ENCODE results near the gene GLMN. TPM values are rescaled to one million over a fixed set of nuclear protein-coding genes. Genes with fewer than 3 reads are reported as not detected.

Gene GLMN
- total RNA-seq, result 7.8 and 9.9 TPM in 2 replicates

DNA sequence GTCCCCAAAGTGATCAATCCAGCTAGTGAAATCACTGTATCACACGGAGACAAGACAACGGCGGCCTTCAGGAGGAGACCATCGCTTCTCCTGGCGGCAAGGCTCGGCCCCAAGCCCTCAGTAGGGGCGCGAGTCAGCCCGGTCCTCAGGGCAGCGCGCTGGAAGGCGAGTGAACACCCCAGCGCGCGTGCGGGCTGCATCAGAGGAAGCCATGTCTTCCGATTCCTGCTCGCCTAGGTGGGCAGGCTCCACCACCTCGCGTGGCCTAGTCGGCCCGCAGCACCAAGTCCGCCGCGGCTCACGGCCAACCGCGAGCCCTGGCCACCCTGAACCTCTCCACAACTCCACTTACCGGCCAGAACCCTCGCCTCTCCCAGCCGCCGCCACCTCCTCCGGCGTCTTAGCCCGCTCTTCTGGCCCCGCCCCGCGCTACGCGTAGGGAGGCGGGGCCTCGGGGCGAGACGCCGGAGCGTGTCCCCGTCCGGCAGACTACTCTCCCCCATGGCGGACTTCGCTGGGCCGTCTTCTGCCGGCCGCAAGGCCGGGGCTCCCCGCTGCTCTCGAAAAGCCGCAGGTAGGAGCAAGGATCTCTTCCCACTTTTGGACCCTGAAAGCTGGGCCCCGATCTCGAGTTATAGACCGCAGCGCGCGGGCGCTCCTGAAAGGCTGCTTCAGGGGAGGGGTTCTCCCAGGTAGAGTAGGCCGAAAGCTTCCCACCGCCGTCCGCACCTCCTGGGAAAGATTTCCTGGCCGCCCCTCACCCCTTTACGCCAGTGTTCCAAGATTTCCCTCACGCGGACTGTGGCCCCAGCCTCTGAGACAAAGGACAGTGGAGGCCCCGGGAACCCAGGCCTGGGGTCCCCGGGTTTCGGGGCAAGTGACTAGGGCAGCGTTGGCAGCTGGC lies at the start of gene GLMN, which contains the start of gene RPAP2:
Gene GLMN (minus strand): TSS at position 415 of the 904 bp plus-strand sequence. CDS start 988 bp downstream, outside the sequence.
Gene RPAP2 (plus strand): TSS at position 487 of the 904 bp plus-strand sequence. CDS start 15 bp downstream, at position 502.
- peak; percentile 91 for DNase-seq

- no peak for DNase-seq
Observed at GRCh38 chr1:92346866-92347640, 48.3 kb upstream of the GLMN start.

- DNase-seq, result no peak
Observed at GRCh38 chr1:92343061-92343460, 44.3 kb upstream of the GLMN start.

DNA sequence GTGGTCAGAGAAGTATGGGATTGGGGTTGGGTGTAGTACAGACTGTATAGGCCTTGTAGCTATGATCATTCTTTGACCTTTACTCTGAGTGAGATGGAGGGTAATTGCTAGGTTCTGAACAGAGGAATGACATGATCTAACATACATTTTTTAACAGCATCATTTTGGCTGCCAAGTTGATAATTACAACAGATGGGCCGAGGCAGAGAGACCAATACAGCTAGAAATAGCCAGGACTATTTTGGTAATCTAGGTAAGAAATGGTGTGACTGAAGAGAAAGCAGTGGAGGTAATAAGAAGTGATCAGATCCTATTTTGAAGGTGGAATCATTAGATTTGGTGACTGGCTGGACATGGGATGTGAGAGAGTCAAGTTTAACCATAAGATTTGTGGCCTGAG lies 43.6 kb upstream of the GLMN start:
- no peak for DNase-seq

- DNase-seq, result no peak
Observed at GRCh38 chr1:92340154-92340553, 41.4 kb upstream of the GLMN start.

GRCh38 chr1:92333668-92334067 lies 34.9 kb upstream of the GLMN start:
- no peak for DNase-seq

GRCh38 chr1:92329347-92330129 lies 30.8 kb upstream of the GLMN start:
- no peak for DNase-seq

DNA sequence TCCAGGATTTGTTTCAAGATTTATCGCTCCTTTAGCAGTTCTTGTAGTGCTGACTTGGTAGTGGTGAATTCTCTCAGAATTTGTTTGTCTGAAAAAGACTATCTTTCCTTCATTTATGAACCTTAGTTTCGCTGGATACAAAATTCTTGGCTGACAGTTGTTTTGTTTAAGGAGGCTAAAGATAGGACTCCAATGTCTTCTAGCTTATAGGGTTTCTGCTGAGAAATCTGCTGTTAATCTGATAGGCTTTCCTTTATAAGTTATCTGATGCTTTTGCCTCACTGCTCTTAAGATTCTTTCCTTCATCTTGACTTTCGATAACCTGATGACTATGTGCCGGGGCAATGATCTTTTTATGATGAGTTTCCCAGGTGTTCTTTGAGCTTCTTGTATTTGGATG lies 29.0 kb upstream of the GLMN start:
- no peak for DNase-seq

DNA sequence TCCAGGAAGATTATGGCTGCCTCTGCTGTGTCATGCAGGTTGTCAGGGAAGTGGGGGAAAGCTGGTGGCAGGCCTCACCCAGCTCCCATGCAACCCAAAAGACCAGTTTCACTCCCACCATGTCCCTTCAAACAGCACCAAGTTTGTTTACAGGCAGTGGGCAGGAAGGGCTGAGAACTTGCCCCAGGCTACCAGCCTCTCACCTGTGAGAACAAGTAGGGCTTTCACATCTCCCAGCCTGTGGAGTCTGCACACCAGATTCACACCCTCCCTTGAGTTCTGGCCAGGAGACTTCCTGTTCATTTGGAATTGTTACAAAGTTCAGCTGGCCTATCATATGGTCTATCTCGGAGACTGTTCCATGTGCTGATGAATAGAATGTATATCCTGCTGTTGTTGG lies 27.9 kb upstream of the GLMN start:
- DNase-seq, result no peak

DNA sequence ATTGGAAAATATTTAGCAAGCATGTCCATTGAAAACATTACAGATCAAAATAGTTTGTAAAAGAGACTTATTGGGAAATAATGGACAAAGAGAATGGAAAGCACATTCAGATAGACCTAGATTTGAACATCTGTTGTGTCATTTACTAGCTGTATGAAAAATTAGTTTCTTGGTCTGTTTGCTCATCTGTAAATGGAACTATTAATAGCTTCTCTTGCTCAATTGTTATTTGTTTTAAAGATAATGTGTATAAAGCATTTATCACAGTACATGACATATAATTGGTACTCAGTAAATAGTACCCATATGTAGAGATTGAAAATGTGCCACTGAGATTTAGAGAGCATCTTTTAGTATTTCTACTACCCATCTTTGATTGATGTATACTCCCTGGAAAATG lies 26.0 kb upstream of the GLMN start:
- DNase-seq, result no peak

DNA sequence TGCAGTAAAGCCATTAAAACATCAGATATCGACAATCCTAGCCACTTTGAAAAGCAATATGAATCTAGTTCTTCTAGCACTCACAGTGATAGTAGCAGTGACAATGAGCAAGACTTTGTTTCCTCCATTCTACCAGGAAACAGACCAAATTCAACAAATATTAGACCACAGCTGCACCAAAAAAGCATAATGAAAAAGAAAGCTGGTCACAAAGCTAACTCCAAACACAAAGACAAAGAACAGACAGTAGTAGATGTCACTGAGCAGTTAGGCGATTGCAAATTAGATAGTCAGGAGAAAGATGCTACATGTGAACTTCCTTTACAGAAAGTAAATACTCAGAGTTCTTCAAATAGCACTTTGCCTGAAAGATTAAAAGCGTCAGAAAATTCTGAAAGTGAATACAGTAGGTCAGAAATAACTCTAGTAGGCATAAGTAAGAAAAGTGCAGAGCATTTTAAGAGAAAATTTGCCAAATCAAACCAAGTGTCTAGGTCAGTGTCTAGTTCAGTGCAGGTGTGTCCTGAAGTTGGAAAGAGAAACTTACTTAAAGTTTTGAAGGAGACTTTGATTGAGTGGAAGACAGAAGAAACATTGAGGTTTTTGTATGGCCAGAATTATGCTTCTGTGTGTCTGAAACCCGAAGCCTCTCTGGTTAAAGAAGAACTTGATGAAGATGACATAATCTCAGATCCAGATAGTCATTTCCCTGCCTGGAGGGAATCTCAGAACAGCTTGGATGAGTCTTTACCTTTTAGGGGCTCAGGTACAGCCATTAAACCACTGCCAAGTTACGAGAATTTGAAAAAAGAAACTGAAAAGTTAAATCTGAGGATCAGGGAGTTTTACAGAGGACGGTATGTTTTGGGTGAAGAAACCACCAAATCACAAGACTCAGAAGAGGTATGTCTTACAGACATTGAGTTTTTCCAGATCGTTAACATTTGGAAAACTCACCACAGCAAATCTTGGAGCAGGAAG lies 25.0 kb upstream of the GLMN start:
- no peak for DNase-seq

DNA sequence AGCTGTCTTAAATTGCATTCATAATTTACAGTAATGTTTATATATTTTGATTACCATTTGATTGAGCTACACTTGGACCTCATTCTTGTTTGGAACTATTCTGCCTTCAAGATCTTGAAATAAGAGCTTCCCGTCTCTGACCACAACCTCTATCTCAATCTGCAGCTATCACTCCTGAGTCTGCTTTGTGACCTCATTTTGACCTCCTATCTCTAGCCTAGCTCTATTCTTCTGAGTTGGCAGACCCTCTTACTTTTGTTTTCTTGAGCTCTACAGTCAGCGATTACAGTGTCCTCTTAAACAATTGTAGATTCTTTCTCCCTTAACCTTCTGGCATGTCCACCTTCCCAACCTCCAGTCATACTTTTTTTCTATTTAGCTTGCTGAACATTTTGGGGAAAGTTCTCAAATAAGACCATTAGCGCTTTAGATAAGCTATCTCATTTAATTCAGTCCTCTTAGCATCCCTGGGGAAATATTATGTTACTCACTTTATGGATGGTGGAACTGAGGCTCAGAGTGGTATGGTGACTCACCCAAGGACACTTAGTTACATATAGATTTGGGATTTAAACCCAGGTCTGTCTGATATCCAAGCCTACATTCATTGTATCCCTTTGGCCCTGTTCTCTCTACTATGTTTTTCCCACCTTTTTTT lies 19.2 kb upstream of the GLMN start:
- DNase-seq, result peak; percentile 92

DNA sequence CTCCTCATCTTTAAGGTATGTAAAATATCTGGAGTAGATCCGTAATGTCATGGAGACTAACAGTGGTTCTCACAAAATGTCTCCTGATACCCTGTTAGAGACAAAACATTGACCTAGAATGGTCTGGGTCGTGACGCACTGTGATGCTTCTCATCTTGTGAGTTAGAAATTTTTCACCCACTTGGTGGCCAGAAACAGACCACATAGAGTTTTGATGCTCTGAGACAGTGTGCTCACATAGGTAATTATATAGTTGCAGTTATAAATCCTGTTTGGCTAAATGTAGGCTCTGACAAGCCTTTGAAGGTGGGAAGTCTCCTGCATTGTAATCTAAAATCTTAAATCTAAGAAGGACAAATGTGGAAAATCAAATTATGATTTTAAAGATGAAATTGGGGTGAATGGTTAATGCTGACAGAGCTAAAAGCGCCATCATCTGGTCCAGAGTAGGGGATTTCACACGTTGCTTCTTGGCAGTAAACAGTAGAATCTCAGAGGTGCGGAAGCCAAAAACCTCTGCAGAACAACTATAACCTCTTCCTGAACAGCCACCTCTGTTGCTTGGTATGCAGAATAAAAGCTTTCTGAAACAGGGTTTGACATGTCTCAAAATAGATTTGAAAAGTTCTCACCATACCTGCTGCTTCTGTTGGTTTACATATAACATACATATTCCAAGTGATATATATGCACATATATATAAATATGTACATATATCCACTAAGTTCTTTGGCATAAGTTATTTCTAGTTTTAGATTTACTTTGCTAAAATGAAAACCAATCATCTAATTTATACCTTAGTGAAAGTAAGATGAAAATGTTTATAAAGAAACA lies 17.2 kb upstream of the GLMN start:
- no peak for DNase-seq

DNA sequence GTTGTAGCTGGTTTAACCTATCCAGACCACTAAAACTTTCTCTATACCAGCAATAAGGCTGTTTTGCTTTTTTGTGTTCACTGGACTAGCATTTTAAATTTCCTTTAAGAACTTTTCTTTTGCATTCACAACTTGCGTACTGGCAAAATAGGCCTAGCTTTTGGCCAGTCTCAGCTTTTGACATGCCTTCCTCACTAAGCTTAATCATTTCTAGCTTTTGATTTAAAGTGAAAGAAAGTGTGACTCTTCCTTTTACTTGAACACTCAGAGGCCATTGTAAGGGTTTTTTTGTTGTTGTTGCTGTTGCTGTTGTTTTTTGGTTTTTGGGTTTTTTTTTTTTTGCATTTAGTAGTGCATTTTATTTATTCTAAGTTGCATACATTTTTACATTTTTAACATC lies 15.2 kb upstream of the GLMN start:
- DNase-seq, result no peak

GRCh38 chr1:92310185-92310597 lies 11.4 kb upstream of the GLMN start:
- DNase-seq, result peak; percentile 55

DNA sequence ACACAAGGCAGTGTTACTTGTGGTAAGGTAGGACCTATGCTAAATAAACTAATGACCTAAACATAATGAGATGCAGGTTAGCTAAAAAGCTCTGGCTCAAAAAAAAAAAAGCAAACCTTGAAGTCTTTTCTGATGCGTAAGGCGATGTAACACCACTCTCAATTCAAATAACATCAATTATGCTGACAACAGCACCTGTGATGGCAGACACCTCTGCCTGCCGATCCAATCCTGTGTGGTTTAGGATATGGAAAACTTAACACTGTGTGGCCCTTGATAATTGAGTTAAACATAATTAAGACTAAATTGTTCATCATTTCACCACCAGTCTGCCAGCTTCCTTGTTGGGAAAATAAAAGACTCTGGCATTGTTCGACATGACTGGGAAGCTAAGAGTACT lies 9.2 kb upstream of the GLMN start:
- DNase-seq, result no peak

- DNase-seq, result no peak
Observed at GRCh38 chr1:92306020-92306419, 7.2 kb upstream of the GLMN start.

- no peak for DNase-seq
Observed at GRCh38 chr1:92301021-92301420, 2.2 kb upstream of the GLMN start.

DNA sequence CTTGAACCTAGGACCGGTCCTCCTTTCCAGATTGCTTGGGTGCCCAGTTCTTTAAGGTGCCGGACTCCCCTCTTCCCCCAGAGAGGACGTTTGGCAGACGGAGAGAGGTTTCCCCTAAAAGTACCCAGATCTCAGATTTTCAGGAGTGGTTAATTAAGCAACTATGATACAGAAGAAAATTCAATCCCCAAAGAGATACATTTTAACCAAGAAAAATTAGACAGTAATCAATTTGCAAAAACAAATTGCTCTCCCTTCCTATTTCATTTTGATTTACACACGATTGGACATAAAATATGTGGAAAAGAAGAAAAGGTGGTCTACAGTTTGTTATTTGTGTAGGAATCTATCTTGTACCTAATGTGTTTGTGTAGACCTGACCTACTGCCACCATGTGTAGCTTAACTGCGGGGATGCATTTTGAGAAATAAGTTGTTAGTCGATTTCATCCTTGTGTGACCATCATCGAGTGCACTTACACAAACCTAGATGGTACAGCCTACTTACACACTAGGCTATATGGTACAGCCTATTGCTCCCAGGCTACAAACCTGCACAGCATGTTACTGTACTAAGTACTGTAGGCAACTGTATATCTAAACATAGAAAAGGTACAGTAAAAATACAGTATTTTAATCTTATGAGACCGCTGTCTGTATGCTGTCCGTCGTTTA lies 827 bp upstream of the GLMN start:
- DNase-seq, result peak; percentile 15

- DNase-seq, result peak; percentile 15
Observed at GRCh38 chr1:92298213-92298572, 594 bp downstream of the GLMN start.
